Transverse colon (tissue), 3 donors: ENCODE measurements around the gene MYO16.

Experiments used
- POLR2A ChIP-seq: fragments of 450-650 bp; IDR thresholded peaks from one replicate; pipeline ENCODE4 v1.6.1; 2016; ENCODE audit warnings: antibody characterized with exemption, mild to moderate bottlenecking, moderate library complexity
- TF ChIP-seq, protein P1 (sequence below), 5 experiments: fragments of 200-600 bp in 3 of 5; fragments of 450-650 bp in 2 of 5; sonication (generic) in 3 of 5; IDR thresholded peaks; 1 replicate in 2 of 5; 2 replicates in 3 of 5; pipeline ENCODE4 v1.5.1; 2016 to 2017; ENCODE audit warnings: antibody characterized with exemption in 5 of 5, inconsistent platforms in 3 of 5, mild to moderate bottlenecking in 2 of 5, moderate library complexity in 1 of 5

GRCh38 chr13:109160357-109160756 is 530.9 kb downstream of the MYO16 start:
- TF ChIP-seq, protein P1, sequence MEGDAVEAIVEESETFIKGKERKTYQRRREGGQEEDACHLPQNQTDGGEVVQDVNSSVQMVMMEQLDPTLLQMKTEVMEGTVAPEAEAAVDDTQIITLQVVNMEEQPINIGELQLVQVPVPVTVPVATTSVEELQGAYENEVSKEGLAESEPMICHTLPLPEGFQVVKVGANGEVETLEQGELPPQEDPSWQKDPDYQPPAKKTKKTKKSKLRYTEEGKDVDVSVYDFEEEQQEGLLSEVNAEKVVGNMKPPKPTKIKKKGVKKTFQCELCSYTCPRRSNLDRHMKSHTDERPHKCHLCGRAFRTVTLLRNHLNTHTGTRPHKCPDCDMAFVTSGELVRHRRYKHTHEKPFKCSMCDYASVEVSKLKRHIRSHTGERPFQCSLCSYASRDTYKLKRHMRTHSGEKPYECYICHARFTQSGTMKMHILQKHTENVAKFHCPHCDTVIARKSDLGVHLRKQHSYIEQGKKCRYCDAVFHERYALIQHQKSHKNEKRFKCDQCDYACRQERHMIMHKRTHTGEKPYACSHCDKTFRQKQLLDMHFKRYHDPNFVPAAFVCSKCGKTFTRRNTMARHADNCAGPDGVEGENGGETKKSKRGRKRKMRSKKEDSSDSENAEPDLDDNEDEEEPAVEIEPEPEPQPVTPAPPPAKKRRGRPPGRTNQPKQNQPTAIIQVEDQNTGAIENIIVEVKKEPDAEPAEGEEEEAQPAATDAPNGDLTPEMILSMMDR (IDR thresholded peaks at IDR 0.05), result no peak
- no peak for TF ChIP-seq POLR2A
